NOMO-1 treated with dmso at 0.1 percent for 144 hours (cell line): ENCODE measurements around the gene PRDM15.

ENCODE experiments used
- DNase-seq: peaks from one replicate; lab custom pipeline; 2025; ENCODE audit not compliant: unreplicated experiment; lab: John Stamatoyannopoulos, UW

PRDM15 gene

GRCh38 chr21:41828884-41829360 is 50.2 kb downstream of the PRDM15 start:
- DNase-seq: no peak

- DNase-seq: no peak
Observed at GRCh38 chr21:41827951-41828883, 50.9 kb downstream of the PRDM15 start.

- DNase-seq: no peak
Observed at GRCh38 chr21:41825881-41826280, 53.3 kb downstream of the PRDM15 start.

GRCh38 chr21:41825216-41825615 is 53.9 kb downstream of the PRDM15 start:
- DNase-seq: no peak

- no peak for DNase-seq
Observed at GRCh38 chr21:41824466-41825207, 54.5 kb downstream of the PRDM15 start.

DNA sequence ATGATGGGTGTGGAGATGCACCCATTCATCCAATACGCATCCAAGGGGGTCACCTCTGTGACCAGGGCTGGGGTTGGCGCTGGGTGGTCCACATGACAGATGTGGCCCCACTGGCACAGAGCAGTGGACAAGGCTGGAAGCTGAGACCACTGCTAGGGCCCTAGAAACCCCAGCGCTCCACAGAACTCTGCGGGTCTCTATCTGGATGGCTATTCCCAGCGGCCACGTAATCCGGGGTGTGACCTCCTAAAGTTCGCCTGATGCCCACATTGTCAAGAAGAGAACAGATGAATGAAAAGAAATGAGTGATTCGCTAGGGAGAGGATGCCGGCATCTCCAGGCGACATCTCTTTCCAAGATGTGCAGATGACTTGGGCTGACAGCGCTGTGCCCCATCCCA is 55.2 kb downstream of the PRDM15 start:
- no peak for DNase-seq

- DNase-seq: no peak
Observed at GRCh38 chr21:41823166-41823565, 56.0 kb downstream of the PRDM15 start.

DNA sequence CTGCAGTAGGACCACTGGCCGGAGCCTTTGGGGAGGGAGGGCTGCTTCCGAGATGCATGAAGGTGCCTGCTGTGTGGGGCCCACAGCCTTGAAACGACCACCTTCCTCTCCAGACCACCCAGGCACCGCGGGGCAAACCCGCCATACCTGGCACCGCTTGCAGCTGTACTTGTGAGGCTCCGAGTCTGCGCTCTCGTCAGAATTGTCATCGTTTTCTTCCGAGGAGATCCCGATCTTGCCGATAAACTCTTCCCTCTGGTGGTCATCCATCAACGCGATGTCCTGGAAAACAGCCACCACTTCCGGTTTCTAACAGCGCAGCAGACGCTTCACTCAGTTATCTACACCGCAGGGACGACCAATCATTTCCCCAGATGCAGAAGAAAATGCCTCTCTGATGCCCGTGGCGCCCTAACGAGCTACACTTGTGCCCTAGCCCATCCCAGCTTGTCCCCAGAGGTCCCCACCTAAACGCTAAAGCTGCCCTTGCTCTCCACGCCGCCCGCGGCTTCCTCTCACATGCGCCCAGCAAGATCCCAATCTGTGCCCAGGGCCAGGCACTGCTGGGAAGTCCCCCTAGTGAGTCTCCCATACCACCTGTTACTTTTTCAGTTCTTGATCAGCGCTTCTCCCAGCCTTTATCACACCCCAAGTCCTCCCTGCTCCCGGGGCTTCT is 57.2 kb downstream of the PRDM15 start:
- no peak for DNase-seq

DNA sequence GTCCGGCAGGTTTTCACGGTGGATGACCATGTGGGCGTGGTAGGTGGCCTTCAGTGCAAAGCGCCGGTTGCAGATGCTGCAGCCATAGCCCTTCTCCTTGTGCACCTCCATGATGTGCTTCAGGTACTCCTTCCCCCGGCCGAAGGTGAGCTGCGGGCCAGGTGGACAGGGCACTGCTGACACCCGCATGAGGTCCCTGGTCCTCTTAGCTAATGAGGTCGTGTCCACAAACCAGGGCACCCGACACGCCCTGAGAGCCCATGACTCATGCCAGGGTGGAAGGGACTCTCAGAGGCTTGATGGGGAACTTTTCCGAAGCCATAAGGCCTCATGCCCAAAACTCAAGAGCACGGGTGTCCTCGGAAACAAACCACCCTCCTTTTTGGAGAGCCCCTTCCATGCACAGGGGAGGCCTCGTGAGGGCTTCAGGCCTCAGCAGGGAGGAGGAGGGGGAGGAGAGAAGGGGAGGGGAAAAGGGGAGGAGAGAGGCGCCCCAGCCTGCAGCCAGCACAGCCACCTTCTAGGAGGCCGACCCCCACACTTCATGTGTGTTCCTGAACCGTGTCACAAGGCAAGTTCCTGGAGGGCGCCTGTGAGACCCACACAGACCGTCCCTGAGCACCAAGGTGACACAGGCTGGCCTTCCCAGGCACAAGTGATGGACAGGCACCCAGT is 57.9 kb downstream of the PRDM15 start:
- no peak for DNase-seq

DNA sequence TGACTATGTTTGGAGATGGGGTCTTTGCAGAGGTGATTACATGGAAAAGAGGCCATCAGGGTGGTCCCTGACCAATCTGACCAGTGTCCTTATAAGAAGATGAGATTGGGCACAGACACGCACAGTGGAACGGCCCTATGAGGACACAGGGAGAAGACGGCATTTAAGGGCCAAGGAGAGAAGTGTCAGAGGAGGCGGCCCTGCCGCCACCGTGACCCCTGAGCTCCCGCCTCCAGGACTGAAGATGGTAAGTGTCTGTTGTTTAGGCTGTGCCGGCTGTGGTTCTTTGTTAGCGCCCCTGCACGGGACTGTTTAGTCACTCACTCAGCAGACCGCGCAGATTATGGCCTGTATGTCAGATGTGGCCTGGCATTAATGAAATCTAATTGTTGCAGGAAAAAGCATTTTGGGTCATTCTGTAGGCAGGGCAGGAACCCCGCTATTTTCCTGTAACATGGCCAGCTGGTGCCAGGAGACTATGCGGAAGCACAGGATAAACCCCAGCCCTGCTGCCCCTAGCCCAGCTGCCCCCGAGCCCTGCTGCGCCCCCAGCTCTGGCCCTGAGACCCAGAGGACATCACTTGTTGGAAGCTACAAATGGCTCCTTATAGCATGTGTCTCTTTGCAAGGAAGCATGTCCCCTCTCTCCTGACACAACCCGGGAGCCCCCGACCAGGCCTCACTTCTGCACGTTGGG is 58.6 kb downstream of the PRDM15 start:
- DNase-seq: no peak

DNA sequence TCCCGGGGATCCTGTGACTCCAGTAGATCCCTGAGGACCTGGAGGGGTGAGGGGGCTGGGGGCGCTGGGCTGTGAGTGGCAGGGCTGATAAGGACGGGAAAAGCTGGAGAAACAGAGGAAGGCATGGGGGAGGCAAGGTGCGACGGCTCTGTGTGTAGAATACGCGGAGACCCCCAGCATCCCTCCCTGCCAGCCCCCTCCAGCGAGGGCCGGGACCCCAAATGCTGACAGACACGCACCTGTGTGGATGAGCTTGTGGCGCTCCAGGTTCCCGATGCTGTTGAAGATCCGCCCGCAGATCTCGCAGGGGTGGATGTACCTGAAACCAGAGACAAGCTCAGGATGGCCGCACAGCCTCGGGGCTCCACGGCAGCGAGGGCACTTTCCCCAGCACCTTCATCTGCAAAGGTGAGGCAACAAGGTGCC is 59.3 kb downstream of the PRDM15 start:
- DNase-seq: no peak

DNA sequence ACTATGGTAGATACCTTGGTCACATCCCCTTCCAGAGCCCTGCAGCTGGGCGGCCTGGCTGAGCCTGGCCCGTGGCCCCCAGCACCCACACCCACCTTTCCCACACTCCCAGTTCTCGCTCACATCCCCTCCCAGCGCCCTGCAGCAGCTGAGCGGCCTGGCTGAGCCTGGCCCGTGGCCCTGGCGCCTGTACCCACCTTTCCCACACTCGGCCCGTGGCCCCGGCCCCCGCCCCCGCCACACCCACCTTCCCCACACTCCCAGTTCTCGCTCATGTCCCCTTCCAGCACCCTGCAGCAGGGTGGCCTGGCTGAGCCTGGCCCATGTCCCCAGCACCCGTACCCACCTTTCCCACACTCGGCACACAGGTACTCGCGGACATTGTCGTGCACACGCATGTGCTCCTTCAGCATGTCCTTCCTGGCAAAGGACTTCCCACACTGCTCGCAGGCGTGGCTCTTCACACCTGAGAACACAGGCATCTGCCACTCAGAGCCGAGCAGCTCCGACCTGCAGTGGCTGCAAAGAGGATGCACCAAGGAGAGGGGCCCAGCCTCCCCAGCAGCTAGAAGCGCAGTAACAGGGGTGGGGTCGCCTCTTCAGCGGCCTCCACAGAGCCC is 59.8 kb downstream of the PRDM15 start:
- no peak for DNase-seq

DNA sequence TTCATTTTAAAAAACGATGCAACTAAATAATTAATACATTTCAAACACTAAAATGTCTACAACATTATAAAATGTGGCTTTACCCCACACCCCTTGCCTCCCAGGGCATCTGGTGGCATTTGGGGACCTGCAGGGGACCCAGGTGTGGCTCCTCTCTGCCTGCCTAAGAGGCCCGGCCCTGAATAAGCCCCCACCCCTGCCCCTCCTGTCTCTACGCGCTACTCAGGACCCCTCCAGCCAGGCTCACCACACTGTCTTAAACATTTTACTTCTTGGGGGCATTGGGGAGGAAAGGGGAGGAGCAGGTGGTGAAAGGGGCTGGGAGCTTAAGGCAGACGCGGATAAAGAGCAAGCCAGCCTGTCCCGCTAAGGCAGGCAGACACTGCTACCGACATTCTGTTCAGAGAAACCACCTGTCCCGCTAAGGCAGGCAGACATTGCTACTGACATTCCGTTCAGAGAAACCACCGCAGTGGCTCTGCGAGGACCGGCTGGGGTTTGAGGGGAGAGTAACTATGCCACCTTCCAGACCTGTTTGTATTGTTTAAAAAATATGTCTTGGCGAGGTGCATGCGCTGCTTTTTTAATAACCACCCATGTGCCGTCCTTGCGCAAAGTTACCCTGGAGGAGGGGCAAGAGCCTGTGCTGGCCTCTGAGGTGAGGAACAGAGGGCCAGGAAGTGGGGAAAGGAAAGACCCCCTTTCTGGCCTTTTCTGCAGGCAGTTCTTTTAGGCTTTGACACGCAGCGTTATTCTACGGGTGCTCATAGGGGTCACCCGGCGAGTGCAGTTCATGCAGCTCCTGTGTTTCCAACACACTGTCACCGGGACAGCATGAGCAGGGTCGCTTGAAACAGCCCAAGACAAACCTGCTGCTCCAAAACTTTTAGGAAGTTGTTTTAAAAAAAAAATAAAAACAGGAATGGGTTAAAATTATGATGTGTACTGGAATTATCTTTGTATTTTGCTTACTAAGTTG is 61.0 kb downstream of the PRDM15 start:
- no peak for DNase-seq

GRCh38 chr21:41817228-41817627 is 61.9 kb downstream of the PRDM15 start:
- peak; percentile 4 for DNase-seq

GRCh38 chr21:41816583-41817165 is 62.5 kb downstream of the PRDM15 start:
- DNase-seq: peak; percentile 0

DNA sequence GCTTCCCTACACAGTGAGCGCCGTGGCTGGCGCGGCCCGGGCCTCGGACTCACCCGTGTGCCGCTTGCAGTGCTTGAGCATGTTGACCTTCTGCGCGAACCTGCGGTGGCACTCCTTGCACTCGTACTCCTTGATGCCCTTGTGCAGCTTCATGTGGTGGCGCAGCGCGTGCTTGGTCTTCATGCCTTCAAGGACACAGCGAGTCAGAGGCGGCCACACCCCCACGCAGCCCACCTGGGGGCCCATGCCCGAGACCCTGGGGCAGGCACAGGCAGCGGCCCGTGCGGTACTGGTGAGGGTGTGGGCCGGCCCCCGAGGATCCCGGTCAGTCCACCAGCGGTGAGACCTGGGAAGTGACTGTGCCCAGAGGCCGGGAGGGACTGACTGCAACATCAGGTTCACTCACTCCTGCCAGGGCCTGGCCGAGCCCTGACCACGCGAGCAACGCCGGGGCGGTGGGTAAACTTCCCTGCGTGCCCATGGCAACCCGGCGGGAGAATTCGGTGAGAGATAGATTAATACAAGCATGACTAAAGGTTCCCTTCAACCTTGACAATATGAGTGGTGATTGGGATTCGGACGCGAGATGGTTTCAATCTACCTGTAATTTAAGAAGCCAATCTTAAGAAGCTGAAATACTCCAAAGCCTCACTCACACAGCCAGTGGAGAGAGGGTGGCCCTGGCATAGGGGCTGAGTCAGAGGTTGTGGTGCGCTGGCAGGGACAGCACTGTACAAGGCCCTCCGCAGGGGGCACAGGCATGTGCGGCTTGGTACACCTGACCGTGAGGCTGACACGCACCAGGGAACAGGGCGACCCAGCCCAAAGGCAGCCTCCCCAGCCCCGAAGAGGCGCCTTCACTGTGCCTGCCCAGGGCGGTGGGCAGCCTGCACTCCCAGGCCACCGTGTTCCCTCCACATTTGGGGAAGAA is 63.2 kb downstream of the PRDM15 start:
- DNase-seq: no peak

DNA sequence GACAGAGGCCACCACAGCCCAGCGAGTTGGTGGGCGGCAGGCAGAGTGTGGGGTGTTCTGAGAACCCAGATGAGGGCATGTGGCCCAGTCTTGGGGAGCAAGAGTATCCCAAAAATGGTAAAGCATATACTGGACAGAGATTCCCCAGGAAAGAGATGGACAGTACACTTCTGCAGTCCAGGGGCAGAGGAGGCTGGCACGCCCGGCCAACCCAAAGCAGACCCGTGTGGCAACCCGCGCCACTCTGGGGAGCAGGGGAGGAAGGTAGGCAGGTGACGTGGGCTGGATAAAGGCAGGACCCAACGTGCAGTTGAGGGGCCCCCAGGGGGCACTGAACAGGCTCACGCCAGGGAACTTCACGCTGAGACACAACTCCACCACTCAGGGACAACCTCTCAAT is 65.9 kb downstream of the PRDM15 start:
- DNase-seq: no peak
